ENCODE results near the gene KLRK1. TPM values are rescaled to one million over a fixed set of nuclear protein-coding genes. Genes with fewer than 3 reads are reported as not detected.

The KLRK1 gene
- total RNA-seq, 4 donors from 2014 or later, result 1.1 to 6.4 (median 3.8) TPM

Other genes with a start within 250 kb of the KLRK1 start
- 1 to 10 TPM in 2 of 4 donors, under 1 TPM in 2; 0.33 to 2.4 (median 0.87) TPM for gene OLR1, start 217.9 kb downstream of the KLRK1 start, total RNA-seq
- not detected for gene TMEM52B, start 211.0 kb downstream of the KLRK1 start, total RNA-seq
- 100 to 1,000 TPM; 115 to 216 (median 148) TPM for gene GABARAPL1, start 177.2 kb downstream of the KLRK1 start, total RNA-seq
- gene KLRD1, start 82.2 kb downstream of the KLRK1 start, total RNA-seq, result 1 to 10 TPM; 1.1 to 3.8 (median 2.5) TPM
- 1 to 10 TPM in 1 of 4 donors, not detected in 3; 2.4 TPM for gene KLRC4, start 19.7 kb upstream of the KLRK1 start, total RNA-seq
- not detected for gene KLRC3, start 30.6 kb upstream of the KLRK1 start, total RNA-seq
- gene KLRC2, start 46.0 kb upstream of the KLRK1 start, total RNA-seq, result under 1 TPM in 3 of 4 donors, not detected in 1; 0.33 to 0.98 (median 0.54) TPM
- 1 to 10 TPM in 3 of 4 donors, under 1 TPM in 1; 0.67 to 3.0 (median 1.7) TPM for gene KLRC1, start 63.3 kb upstream of the KLRK1 start, total RNA-seq
- 1 to 10 TPM in 2 of 4 donors, under 1 TPM in 1, not detected in 1; 0.45 to 2.0 (median 1.0) TPM for gene EIF2S3B, start 115.8 kb upstream of the KLRK1 start, total RNA-seq
- gene MAGOHB, start 223.6 kb upstream of the KLRK1 start, total RNA-seq, result 10 to 100 TPM; 13.1 to 17.4 (median 14.5) TPM